OCI-LY1 (cell line): ENCODE results near the gene RAB41.

ENCODE experiments used
- CTCF ChIP-seq: fragments of 200-600 bp; sonication (generic), shearing (Covaris generic); IDR thresholded peaks from 2 replicates; pipeline ENCODE4 v1.5.1; 2017; ENCODE audit warnings: mild to moderate bottlenecking, antibody characterized with exemption, low read length, moderate library complexity, mixed read lengths
- EZH2 ChIP-seq: fragments of 200-600 bp; sonication (generic), shearing (Covaris generic); IDR thresholded peaks from 2 replicates; pipeline ENCODE4 v1.8.0; 2017; ENCODE audit warnings: borderline replicate concordance, mixed run types, mild to moderate bottlenecking, antibody characterized with exemption, low read length, moderate library complexity, mixed read lengths

- no peak for TF ChIP-seq CTCF
- no peak for TF ChIP-seq EZH2
These were observed 24.3 kb upstream of the RAB41 start for GRCh38 chrX:70257423-70258288.
